Measurements from ENCODE around the gene ZBED1.
"Not testable (repeated sequence)": the region's sequence is repeated elsewhere in the genome, so short reads cannot be mapped to it uniquely, and the experiment has no call there.

ZBED1 gene

DNA sequence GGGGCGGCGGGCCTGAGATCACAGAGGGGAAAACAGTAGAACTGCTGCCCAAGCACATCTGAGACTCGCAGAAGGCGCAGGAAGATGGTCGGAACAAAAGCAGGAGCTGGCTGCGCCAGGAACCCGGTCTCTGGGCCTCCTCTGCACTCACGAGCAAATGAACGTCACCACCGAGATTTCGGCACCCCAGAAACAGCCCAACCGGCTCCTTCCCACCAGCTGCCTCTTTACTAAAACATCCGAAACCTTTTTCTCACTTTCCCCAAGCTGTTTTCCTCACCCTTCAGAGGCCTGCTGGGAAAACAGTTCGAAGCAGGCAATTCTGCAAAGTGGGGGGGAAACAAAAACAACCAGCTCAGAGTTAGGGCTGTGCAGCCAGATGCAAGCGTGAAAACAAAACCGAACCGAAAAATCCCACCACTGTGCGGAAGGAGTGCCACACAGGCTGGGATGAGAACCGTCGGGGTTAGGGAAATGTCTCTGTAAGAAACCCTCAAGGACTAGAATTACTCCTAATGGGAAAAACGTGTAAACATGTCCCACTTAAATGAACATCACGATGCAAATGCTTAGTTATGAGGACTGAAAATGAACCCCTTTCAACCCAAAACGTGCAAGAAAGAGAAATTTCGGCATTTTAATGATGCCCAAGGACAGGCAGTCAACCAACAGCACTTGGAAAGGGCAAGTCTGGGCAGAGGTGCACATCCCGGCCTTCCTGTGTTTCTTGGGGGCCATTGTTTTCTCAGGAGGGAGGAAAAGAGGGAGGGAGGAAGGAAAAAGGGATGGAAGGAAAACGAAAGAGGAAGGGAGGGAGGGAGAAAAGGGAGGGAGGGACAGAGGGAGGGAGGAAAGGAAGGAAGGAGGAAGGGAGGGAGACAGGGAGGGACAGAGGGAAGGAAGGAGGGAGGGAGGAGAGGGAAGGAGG is 15.8 kb downstream of the ZBED1 start:
- H3K27ac ChIP-seq = no peak overlapping the region

DNA sequence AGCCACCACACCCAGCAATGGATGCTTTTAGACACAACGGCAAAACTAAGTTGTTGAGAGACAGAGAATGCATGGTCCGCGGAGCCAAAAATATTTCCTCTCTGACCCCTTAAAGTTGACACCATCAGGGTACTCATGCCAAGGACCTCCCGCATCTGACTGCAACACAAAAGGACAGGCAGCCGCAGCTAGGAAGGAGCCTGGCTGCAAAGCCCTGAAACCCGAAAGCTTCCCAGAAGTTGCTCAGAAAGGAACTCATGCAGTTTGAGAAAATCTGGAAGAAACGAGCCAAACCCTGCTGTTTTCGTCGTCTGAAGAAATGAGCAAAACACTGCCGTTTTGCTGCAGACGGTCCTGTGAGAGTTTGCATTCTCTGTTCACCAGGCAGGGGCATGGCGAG is 16.5 kb downstream of the ZBED1 start:
- H3K27ac ChIP-seq = no peak overlapping the region
- TF ChIP-seq, protein P1, sequence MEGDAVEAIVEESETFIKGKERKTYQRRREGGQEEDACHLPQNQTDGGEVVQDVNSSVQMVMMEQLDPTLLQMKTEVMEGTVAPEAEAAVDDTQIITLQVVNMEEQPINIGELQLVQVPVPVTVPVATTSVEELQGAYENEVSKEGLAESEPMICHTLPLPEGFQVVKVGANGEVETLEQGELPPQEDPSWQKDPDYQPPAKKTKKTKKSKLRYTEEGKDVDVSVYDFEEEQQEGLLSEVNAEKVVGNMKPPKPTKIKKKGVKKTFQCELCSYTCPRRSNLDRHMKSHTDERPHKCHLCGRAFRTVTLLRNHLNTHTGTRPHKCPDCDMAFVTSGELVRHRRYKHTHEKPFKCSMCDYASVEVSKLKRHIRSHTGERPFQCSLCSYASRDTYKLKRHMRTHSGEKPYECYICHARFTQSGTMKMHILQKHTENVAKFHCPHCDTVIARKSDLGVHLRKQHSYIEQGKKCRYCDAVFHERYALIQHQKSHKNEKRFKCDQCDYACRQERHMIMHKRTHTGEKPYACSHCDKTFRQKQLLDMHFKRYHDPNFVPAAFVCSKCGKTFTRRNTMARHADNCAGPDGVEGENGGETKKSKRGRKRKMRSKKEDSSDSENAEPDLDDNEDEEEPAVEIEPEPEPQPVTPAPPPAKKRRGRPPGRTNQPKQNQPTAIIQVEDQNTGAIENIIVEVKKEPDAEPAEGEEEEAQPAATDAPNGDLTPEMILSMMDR (conservative IDR thresholded peaks at IDR 0.05) = no peak
- TF ChIP-seq ZFX (IDR thresholded peaks at IDR 0.05) = no peak

More for the DNA sequence above, 15.8 kb downstream of the ZBED1 start:
- no peak for TF ChIP-seq ZFX (IDR thresholded peaks at IDR 0.05)
- TF ChIP-seq, protein P1 (conservative IDR thresholded peaks at IDR 0.05) = no peak

DNA sequence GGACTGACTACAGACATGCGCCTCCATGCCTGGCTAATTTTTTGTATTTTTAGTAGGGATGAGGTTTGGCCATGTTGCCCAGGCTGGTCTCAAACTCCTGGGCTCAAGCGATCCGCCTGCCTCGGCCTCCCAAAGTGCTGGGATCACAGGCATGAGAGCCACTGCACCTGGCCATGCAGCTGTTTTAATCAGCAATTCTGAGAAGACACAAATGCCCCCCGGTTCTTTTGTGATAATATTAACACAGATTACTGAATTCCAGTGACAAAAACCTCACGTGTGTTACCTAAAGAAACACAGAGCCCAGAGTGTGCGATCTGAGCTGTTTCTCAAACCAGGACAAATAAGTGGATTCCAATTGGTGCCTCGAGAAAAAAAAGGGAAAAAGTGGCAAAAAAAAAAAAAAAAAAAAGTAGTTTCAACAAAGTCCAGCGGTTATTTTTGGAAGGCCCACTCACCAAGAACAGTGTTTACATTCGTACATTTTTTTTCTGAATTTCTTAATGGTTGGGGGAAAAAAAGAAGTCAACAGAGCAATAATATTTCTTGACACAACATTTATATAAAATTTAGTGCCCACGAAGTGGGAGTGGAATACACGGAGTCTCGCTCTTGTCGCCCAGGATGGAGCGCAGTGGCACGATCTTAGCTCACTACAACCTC is 17.2 kb downstream of the ZBED1 start:
- TF ChIP-seq, protein P1 (conservative IDR thresholded peaks at IDR 0.05) = no peak
- TF ChIP-seq ZFX (IDR thresholded peaks at IDR 0.05) = no peak

DNA sequence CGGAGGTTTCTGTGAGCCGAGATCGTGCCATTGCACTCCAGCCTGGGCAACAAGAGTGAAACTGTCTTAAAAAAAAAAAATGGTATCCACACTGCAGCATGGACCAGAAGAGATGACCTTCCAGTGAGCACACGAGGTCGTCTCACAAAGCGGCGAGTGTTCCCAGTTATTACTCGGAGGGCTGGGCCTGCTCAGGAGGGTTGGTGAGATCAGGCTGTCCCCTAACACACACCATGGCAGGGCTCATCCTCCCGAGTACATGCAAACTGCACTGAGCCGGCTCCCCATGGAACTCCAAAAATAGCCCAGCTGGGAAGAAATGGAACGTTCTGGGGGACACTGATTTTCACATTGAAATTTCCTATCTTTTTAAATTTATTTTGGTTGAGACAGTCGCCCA is 19.2 kb downstream of the ZBED1 start:
- H3K27ac ChIP-seq = not testable (repeated sequence)

More for the DNA sequence above, 17.2 kb downstream of the ZBED1 start:
- H3K27ac ChIP-seq = no peak overlapping the region

DNA sequence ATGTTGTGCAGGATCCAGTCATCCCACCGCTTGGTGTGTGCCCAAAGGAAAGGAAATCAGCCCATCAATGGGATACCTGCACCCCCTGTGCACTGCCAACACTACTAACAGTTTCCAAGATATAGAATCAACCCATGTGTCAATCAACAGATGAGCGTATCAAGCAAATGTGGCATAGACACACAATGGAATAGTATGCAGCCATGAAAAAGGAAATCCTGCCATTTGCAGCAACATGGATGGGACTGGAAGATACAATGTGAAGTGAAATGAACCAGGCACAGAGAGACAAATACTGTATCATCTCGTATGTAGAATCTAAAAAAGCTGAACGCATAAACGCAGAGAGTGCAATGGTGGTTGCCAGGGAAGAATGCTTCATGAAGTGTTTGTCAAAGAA is 20.8 kb downstream of the ZBED1 start:
- H3K27ac ChIP-seq = not testable (repeated sequence)

DNA sequence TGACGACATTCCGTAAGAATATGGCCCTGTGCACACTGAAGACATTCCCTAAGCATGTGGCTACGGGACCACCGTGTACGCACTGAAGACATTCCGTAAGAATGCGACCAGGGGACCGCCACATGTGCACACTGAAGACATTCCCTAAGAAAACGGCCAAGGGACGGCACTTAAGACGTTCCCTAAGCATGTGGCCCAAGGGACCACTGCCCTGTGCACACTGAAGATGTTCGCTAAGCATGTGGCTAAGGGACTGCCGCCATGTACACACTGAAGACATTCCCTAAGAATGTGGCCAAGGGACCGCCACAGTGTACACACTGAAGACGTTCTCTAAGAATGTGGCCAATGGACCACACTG is 21.4 kb downstream of the ZBED1 start:
- TF ChIP-seq, protein P1 (conservative IDR thresholded peaks at IDR 0.05) = no peak
- no peak for TF ChIP-seq ZFX (IDR thresholded peaks at IDR 0.05)
- no peak overlapping the region for H3K27ac ChIP-seq

DNA sequence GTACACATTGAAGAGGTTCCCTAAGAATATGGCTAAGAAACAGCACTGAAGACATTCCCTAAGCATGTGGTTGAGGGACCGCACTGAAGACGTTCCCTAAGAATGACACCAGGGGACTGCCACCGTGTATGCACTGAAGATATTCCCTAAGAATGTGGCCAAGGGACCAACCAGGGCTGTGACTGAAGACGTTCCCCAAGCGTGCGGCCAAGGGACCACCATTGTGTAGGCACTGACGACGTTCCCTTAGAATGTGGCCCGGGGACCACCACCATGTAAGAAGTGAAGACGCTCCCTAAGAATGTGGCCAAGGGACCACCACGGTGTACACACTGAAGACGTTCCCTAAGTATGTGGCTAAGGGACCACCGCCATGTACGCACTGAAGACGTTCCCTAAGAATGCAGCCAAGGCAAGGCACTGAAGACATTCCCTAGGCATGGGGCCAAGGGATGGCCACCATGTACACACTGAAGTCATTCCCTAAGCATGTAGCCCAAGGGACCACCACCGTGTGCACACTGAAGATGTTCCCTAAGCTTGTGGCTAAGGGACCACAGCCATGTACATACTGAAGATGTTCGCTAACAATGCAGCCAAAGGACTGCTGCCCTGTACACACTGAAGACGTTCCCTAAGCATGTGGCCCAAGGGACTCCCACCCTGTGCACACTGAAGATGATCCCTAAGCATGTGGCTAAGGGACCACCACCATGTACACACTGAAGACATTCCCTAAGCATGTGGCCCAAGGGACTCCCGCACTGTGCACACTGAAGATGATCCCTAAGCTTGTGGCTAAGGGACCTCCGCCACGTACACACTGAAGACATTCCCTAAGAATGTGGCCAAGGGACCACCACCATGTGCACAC is 22.0 kb downstream of the ZBED1 start:
- no peak for TF ChIP-seq ZFX (IDR thresholded peaks at IDR 0.05)
- TF ChIP-seq, protein P1 (conservative IDR thresholded peaks at IDR 0.05) = no peak
- no peak overlapping the region for H3K27ac ChIP-seq

DNA sequence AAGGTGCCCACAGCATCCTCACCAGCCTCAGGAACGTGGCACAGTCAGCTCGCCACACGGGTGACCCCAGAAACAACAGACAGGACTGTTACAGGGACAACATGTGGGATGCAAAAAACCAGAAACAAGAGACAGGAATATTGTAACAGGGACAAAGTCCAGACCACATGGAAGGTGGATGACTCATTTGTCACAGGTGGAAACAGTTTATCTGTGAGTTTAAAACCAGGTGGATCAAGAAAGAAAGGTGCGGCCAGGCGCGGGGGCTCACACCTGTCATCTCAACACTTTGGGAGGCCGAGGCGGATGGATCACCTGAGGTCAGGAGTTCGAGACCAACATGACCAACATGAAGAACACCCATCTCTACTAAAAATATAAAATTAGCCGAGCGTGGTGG is 23.5 kb downstream of the ZBED1 start:
- H3K27ac ChIP-seq = not testable (repeated sequence)
